EH (cell line): ENCODE data around the gene VSTM4.

Experiments
- DNase-seq: peaks from one replicate; pipeline ENCODE4 v3.0.0-alpha.2; 2015; ENCODE audit warnings: low read depth

The VSTM4 gene

GRCh38 chr10:49070701-49071100 is 44.6 kb downstream of the VSTM4 start:
- no peak for DNase-seq

- DNase-seq: no peak
These were observed 46.6 kb downstream of the VSTM4 start for GRCh38 chr10:49068672-49069217.

- no peak for DNase-seq
These were observed 47.1 kb downstream of the VSTM4 start for GRCh38 chr10:49068209-49068608.

GRCh38 chr10:49066944-49067730 is 48.2 kb downstream of the VSTM4 start:
- DNase-seq: no peak

- DNase-seq: no peak
These were observed 53.1 kb downstream of the VSTM4 start for GRCh38 chr10:49062229-49062628.

GRCh38 chr10:49061667-49062066 is 53.7 kb downstream of the VSTM4 start:
- DNase-seq: no peak

GRCh38 chr10:49058463-49059255 is 56.7 kb downstream of the VSTM4 start:
- peak; percentile 50 for DNase-seq

- DNase-seq: no peak
These were observed 58.0 kb downstream of the VSTM4 start for GRCh38 chr10:49057231-49057880.

- peak; percentile 41 for DNase-seq
These were observed 59.0 kb downstream of the VSTM4 start for GRCh38 chr10:49056356-49056755.

GRCh38 chr10:49055221-49055849 is 60.0 kb downstream of the VSTM4 start:
- peak; percentile 52 for DNase-seq

- DNase-seq: no peak
These were observed 60.6 kb downstream of the VSTM4 start for GRCh38 chr10:49054753-49055152.

- DNase-seq: no peak
These were observed 61.2 kb downstream of the VSTM4 start for GRCh38 chr10:49053998-49054692.

- DNase-seq: no peak
These were observed 62.0 kb downstream of the VSTM4 start for GRCh38 chr10:49053053-49053997.

- DNase-seq: no peak
These were observed 63.3 kb downstream of the VSTM4 start for GRCh38 chr10:49052069-49052468.

GRCh38 chr10:49050906-49051305 is 64.4 kb downstream of the VSTM4 start:
- DNase-seq: no peak

GRCh38 chr10:49050366-49050765 is 65.0 kb downstream of the VSTM4 start:
- DNase-seq: peak; percentile 86

- DNase-seq: no peak
These were observed 65.7 kb downstream of the VSTM4 start for GRCh38 chr10:49049660-49050059.

GRCh38 chr10:49047128-49047639 is 68.1 kb downstream of the VSTM4 start:
- no peak for DNase-seq

- no peak for DNase-seq
These were observed 70.8 kb downstream of the VSTM4 start for GRCh38 chr10:49044293-49045193.
